A549 (cell line): Measurements from ENCODE around the gene SEPTIN11. TPM values are rescaled to one million over a fixed set of nuclear protein-coding genes. Genes with fewer than 3 reads are reported as not detected.

ENCODE experiments used
- ATAC-seq, 2 experiments: fragments of 200-7000 bp in 1 of 2; fragments of >200 bp in 1 of 2; cut with Nextera tagmentation in 1 of 2; cut with Tn5 transposase in 1 of 2; 3 replicates each; pipeline versions ENCODE4 v1.8.0 to v1.9.1; 2018 to 2020; ENCODE audit warnings: mild to moderate bottlenecking in 1 of 2, moderate library complexity in 1 of 2
- CTCF ChIA-PET: fragments of 300-600 bp; sonication (Branson Sonifier 250); formaldehyde crosslinking; extraction: SDS; loops from one replicate; lab custom pipeline; 2021; ENCODE audit warnings: antibody characterized with exemption, inconsistent platforms; lab: Yijun Ruan, JAX
- POLR2A ChIA-PET: fragments of 350-600 bp; formaldehyde crosslinking; extraction: SDS; loops from one replicate; lab custom pipeline; 2021; ENCODE audit warnings: antibody characterized with exemption, inconsistent platforms; lab: Yijun Ruan, JAX
- DNase-seq, 2 experiments: peaks; one replicate each; pipeline versions ENCODE4 v3.0.0 to v3.0.0-alpha.2; 2011 to 2016; ENCODE audit warnings: low read depth in 1 of 2, low spot score in 1 of 2
- FAIRE-seq: peaks from 2 replicates; lab custom pipeline; 2011; peaks lifted over from hg19 to GRCh38; lab: Jason Lieb, UNC
- H3K27ac ChIP-seq, 2 experiments: fragments of >200 bp; sonication (Bioruptor Twin); formaldehyde crosslinking; 3 replicates each; pipeline ENCODE4 v1.5.1; 2016 to 2017
- H3K4me1 ChIP-seq: fragments of >200 bp; sonication (Bioruptor Twin); formaldehyde crosslinking; 3 replicates; pipeline ENCODE4 v1.6.1; 2016
- H3K4me2 ChIP-seq: fragments of >200 bp; sonication (Bioruptor Twin); formaldehyde crosslinking; 3 replicates; pipeline ENCODE4 v1.6.1; 2016
- H3K4me3 ChIP-seq: fragments of >200 bp; sonication (Bioruptor Twin); formaldehyde crosslinking; 3 replicates; pipeline ENCODE4 v1.5.1; 2016
- H3K9me3 ChIP-seq: fragments of >200 bp; sonication (Bioruptor Twin); formaldehyde crosslinking; 3 replicates; pipeline ENCODE4 v1.6.1; 2016
- CBX2 ChIP-seq: fragments of 200-600 bp; sonication (generic); IDR thresholded peaks from 2 replicates; pipeline ENCODE4 v1.6.1; 2016; ENCODE audit warnings: low read depth, mild to moderate bottlenecking, borderline replicate concordance
- CBX8 ChIP-seq: fragments of 200-600 bp; sonication (generic); IDR thresholded peaks from 2 replicates; pipeline ENCODE4 v1.6.1; 2016
- EHF ChIP-seq: fragments of 250-450 bp; sonication (Bioruptor Pico); IDR thresholded peaks from 2 replicates; pipeline ENCODE4 v1.5.0; 2020; ENCODE audit warnings: mild to moderate bottlenecking
- ESRRA ChIP-seq: fragments of 150-350 bp; IDR thresholded peaks from 2 replicates; pipeline ENCODE4 v1.6.1; 2014; ENCODE audit warnings: mild to moderate bottlenecking, low read length, borderline replicate concordance
- FOSB ChIP-seq: fragments of 250-450 bp; sonication (Bioruptor Pico); IDR thresholded peaks from 2 replicates; pipeline ENCODE4 v1.5.0; 2020; ENCODE audit warnings: mild to moderate bottlenecking, moderate library complexity
- FOXS1 ChIP-seq: fragments of 250-450 bp; sonication (Bioruptor Pico); IDR thresholded peaks from 2 replicates; pipeline ENCODE4 v1.5.0; 2020; ENCODE audit warnings: mild to moderate bottlenecking, moderate library complexity
- HDAC2 ChIP-seq: fragments of 200-600 bp; sonication (generic); IDR thresholded peaks from 2 replicates; pipeline ENCODE4 v1.6.1; 2016
- HEYL ChIP-seq: fragments of 250-450 bp; sonication (Bioruptor Pico); IDR thresholded peaks from 2 replicates; pipeline ENCODE4 v1.8.0; 2021; ENCODE audit warnings: mild to moderate bottlenecking, moderate library complexity
- HOXA7 ChIP-seq: fragments of 250-450 bp; sonication (Bioruptor Pico); IDR thresholded peaks from 2 replicates; pipeline ENCODE4 v1.5.0; 2020; ENCODE audit warnings: mild to moderate bottlenecking, moderate library complexity
- HOXB5 ChIP-seq: fragments of 250-450 bp; sonication (Bioruptor Pico); IDR thresholded peaks from 2 replicates; pipeline ENCODE4 v1.5.0; 2020; ENCODE audit warnings: mild to moderate bottlenecking, moderate library complexity
- KDM5A ChIP-seq: fragments of 200-600 bp; sonication (generic); IDR thresholded peaks from 2 replicates; pipeline ENCODE4 v1.6.1; 2016; ENCODE audit warnings: antibody characterized with exemption, mild to moderate bottlenecking
- MAFK ChIP-seq: fragments of 450-650 bp; IDR thresholded peaks from 2 replicates; pipeline ENCODE4 v1.6.1; 2014; ENCODE audit not compliant: partially characterized antibody
- MAZ ChIP-seq: fragments of 150-350 bp; IDR thresholded peaks from 2 replicates; pipeline ENCODE4 v1.6.1; 2014; ENCODE audit warnings: antibody characterized with exemption, low read depth, low read length, borderline replicate concordance
- NPAS2 ChIP-seq: fragments of 250-450 bp; sonication (Bioruptor Pico); IDR thresholded peaks from 2 replicates; pipeline ENCODE4 v1.8.0; 2022; ENCODE audit warnings: mild to moderate bottlenecking, moderate library complexity, borderline replicate concordance
- PHF8 ChIP-seq: fragments of 200-600 bp; sonication (generic); IDR thresholded peaks from 2 replicates; pipeline ENCODE4 v1.6.1; 2016; ENCODE audit warnings: low read depth, mild to moderate bottlenecking, antibody characterized with exemption, moderate library complexity, borderline replicate concordance
- POLR2A ChIP-seq: IDR thresholded peaks from 2 replicates; pipeline ENCODE4 v1.6.1; 2012; ENCODE audit warnings: mild to moderate bottlenecking, low read length
- RAD21 ChIP-seq, 2 experiments: fragments of >200 bp in 1 of 2; sonication (Bioruptor Twin) in 1 of 2; formaldehyde crosslinking in 1 of 2; IDR thresholded peaks in 1 of 2; conservative IDR thresholded peaks in 1 of 2; 2 replicates in 1 of 2; 3 replicates in 1 of 2; pipeline ENCODE4 v1.6.1; 2012 to 2018; ENCODE audit warnings: inconsistent platforms in 1 of 2
- RARB ChIP-seq: fragments of 250-450 bp; sonication (Bioruptor Pico); IDR thresholded peaks from 2 replicates; pipeline ENCODE4 v1.8.0; 2021; ENCODE audit warnings: mild to moderate bottlenecking, moderate library complexity
- SREBF2 ChIP-seq: fragments of 450-650 bp; IDR thresholded peaks from 2 replicates; pipeline ENCODE4 v1.6.1; 2014; ENCODE audit warnings: mild to moderate bottlenecking, moderate library complexity
- TP53 ChIP-seq: fragments of 250-450 bp; sonication (Bioruptor Pico); IDR thresholded peaks from 2 replicates; pipeline ENCODE4 v1.5.0; 2021; ENCODE audit warnings: mild to moderate bottlenecking, moderate library complexity
- ZC3H11A ChIP-seq: fragments of 450-650 bp; IDR thresholded peaks from 2 replicates; pipeline ENCODE4 v1.6.1; 2014; ENCODE audit warnings: antibody characterized with exemption, mild to moderate bottlenecking
- WGBS: methylation state at CpG from one replicate; pipeline ENCODE4 v1.1.6; 2017; ENCODE audit errors: missing lambda C conversion rate; 5-methylcytosine and 5-hydroxymethylcytosine counted together
- polyA plus RNA-seq, 4 experiments: library from polyadenylated mRNA; depleted of rRNA in 3 of 4; stranded (reverse); fragments of >200 nt; fragmentation: RNase III in 1 of 4; extraction: RNeasy Plus Mini Kit Qiagen cat#74134 plus additional on column Dnase treatment in 1 of 4; gene quantifications; 2 replicates in 3 of 4; 3 replicates in 1 of 4; pipeline ENCODE4 v1.2.3, GENCODE V29; 2011 to 2017
- TF ChIP-seq, protein P1 (sequence below): fragments of 150-350 bp; IDR thresholded peaks from 2 replicates; pipeline ENCODE4 v1.6.1; 2014; ENCODE audit warnings: low read depth, mild to moderate bottlenecking, low read length
- TF ChIP-seq, protein P2 (sequence below): fragments of 250-450 bp; sonication (Bioruptor Pico); IDR thresholded peaks from 2 replicates; pipeline ENCODE4 v1.5.0; 2020; ENCODE audit warnings: low read depth, mild to moderate bottlenecking, moderate library complexity
- TF ChIP-seq, protein P3 (sequence below): IDR thresholded peaks from 2 replicates; pipeline ENCODE4 v1.6.1; 2012

SEPTIN11 gene
- polyA plus RNA-seq, 2 of the 4 experiments (the other 2 are of a cell fraction), result 40.2 to 69.5 TPM

DNA sequence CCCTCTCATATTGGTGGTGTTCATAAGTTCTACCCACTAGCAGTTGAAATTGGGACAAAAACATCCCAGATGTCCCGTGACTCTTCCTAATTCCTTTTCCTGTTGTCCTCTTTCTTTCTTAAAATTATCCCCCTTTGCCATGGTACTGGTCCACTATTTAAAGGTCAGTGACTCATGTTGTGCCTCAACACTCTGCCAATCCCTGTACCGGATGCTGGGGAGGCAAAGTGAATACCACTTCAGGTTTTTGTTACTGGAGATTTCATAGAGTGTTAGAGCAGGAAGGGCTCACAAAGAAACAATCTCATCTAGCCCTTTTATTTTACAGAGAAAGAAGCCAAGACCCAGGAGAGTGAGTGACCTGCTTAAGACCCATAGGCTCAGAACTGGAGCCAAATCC lies 24.6 kb downstream of the SEPTIN11 start:
- ChIA-PET CTCF (no interaction called here), POLR2A (no interaction called here)
- Histone ChIP-seq H3K4me1 (peaks cover 17% of the 10 kb centered on the region; the same call in 2 of the 3 replicates), H3K9me3 (no peaks in the 10 kb centered on the region), H3K4me3 (no peak overlapping the region), H3K4me2 (no peak overlapping the region), H3K27ac (no peak overlapping the region)
- FAIRE-seq, result no peak
- 86% methylated on average over 2 of the region's 2 CpGs for WGBS
- TF ChIP-seq TP53 (CRISPR knock-in tag) (no peak), FOXS1 (no peak), MAZ (no peak), CBX8 (no peak), HOXB5 (CRISPR knock-in tag) (no peak), ESRRA (no peak), EHF (CRISPR knock-in tag) (no peak), NPAS2 (no peak), KDM5A (no peak), PHF8 (no peak), HEYL (CRISPR knock-in tag) (no peak), HOXA7 (CRISPR knock-in tag) (no peak), RARB (no peak), FOSB (CRISPR knock-in tag) (no peak), SREBF2 (no peak), ZC3H11A (no peak), CBX2 (no peak)
- TF ChIP-seq, protein P1, sequence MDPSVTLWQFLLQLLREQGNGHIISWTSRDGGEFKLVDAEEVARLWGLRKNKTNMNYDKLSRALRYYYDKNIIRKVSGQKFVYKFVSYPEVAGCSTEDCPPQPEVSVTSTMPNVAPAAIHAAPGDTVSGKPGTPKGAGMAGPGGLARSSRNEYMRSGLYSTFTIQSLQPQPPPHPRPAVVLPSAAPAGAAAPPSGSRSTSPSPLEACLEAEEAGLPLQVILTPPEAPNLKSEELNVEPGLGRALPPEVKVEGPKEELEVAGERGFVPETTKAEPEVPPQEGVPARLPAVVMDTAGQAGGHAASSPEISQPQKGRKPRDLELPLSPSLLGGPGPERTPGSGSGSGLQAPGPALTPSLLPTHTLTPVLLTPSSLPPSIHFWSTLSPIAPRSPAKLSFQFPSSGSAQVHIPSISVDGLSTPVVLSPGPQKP, result no peak
- TF ChIP-seq, protein P2, sequence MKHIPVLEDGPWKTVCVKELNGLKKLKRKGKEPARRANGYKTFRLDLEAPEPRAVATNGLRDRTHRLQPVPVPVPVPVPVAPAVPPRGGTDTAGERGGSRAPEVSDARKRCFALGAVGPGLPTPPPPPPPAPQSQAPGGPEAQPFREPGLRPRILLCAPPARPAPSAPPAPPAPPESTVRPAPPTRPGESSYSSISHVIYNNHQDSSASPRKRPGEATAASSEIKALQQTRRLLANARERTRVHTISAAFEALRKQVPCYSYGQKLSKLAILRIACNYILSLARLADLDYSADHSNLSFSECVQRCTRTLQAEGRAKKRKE (CRISPR knock-in tag), result no peak
- DNase-seq, result no peak
- no peak for ATAC-seq

DNA sequence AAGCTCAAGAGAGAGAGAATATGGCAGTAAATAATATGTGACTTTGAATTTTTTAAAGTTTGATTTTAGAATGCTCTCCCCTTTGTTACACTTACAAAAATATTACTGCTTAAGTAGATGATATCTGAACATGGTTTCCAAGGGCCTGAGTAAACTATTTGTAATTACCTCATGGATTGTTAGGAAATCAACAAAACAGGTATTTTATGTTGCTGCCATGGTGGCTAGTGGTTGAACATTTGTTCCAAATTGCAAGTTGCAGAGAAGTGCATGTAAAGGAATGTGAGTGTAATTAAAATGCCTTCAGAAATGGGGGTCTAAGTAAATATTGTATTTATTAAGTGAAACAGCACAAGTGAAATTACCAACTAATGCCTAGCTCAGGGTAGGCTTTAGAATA lies 27.6 kb downstream of the SEPTIN11 start:
- no peak overlapping the region for H3K4me3 ChIP-seq
- ChIA-PET POLR2A (interaction anchor here (0.7 kb wide), 1 partner anchor 96 kb away, joined by 4 read pairs; no protein-coding TSS in a partner anchor), CTCF (interaction anchor here (1.1 kb wide), 1 partner anchor 10 kb away, joined by 3 read pairs; no protein-coding TSS in a partner anchor)
- no peak overlapping the region for H3K4me2 ChIP-seq
- H3K4me1 ChIP-seq, result 0 out of 3 replicates have a peak, but pooled peaks cover 6% of the 10 kb centered on the region
- TF ChIP-seq CBX2 (no peak), NPAS2 (no peak), HDAC2 (no peak), MAFK (no peak), KDM5A (no peak), POLR2A (no peak), PHF8 (no peak), RAD21 (conservative IDR thresholded peaks at IDR 0.05 in 1 of 2, IDR thresholded peaks at IDR 0.05 in 1 of 2) (no peak), CBX8 (no peak), FOXS1 (no peak)
- TF ChIP-seq, protein P3, sequence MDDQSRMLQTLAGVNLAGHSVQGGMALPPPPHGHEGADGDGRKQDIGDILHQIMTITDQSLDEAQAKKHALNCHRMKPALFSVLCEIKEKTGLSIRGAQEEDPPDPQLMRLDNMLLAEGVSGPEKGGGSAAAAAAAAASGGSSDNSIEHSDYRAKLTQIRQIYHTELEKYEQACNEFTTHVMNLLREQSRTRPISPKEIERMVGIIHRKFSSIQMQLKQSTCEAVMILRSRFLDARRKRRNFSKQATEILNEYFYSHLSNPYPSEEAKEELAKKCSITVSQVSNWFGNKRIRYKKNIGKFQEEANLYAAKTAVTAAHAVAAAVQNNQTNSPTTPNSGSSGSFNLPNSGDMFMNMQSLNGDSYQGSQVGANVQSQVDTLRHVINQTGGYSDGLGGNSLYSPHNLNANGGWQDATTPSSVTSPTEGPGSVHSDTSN, result no peak
- FAIRE-seq (no peak), DNase-seq (no peak), ATAC-seq (no peak)
- H3K27ac ChIP-seq, result no peak overlapping the region
- no peaks in the 10 kb centered on the region for H3K9me3 ChIP-seq
